ENCODE measurements around the gene ALDH3B2.
"Not testable (repeated sequence)": the region's sequence is repeated elsewhere in the genome, so short reads cannot be mapped to it uniquely, and the experiment has no call there.

ALDH3B2 gene

GRCh38 chr11:67689178-67689577, 14.8 kb upstream of the ALDH3B2 start:
- no peak overlapping the region for H3K4me3 ChIP-seq (ENCODE audit: low read length)
- H3K4me1 ChIP-seq (ENCODE audit: control insufficient read depth, low read length), result peaks cover 34% of the 10 kb centered on the region
- no peaks in the 10 kb centered on the region for H3K9me3 ChIP-seq (ENCODE audit: control insufficient read depth, insufficient read depth, low read length)
- 0 out of 2 replicates have a peak, but pooled peaks cover 3% of the 10 kb centered on the region for H3F3A ChIP-seq (ENCODE audit: control insufficient read depth, insufficient read depth)
- H3K36me3 ChIP-seq (ENCODE audit: control insufficient read depth, low read length), result no peaks in the 10 kb centered on the region
- H3K79me2 ChIP-seq (ENCODE audit: control insufficient read depth, low read length), result no peaks in the 10 kb centered on the region
- TF ChIP-seq CTCF (IDR thresholded peaks at IDR 0.05; ENCODE audit: low read depth, low read length, poor library complexity, severe bottlenecking) (no peak), EZH2phosphoT487 (IDR thresholded peaks at IDR 0.05; ENCODE audit: borderline replicate concordance, low read length) (no peak)
- H3K27ac ChIP-seq (ENCODE audit: low read depth, low read length), result no peak overlapping the region
- H3K27me3 ChIP-seq (ENCODE audit: control insufficient read depth, low read length), result no peaks in the 10 kb centered on the region
- H3K4me2 ChIP-seq (ENCODE audit: low read length), result no peak overlapping the region
- H3K9me2 ChIP-seq (replicated peaks; ENCODE audit: control insufficient read depth, low read length), result no peaks in the 10 kb centered on the region
- H4K20me1 ChIP-seq (ENCODE audit: control insufficient read depth, insufficient read depth, low read depth, low read length), result no peaks in the 10 kb centered on the region

DNA sequence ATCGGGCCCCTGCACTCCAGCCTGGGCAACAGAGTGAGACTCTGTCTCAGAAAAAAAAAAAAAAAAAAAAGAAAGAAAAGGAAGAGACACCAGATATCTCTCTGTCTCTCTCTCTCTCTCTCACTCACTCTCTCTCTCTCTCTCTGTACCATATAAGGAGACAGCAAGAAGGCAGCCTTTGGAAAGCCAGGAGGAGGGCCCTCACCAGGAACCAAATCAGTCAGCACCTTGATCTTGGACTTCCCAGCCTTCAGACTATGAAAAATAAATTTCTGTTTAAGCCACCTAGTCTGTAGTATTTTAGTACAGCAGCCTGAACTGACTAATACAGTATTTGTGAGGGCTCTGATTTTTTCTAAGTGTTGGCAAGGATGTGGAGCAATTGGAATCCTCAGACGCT, 13.6 kb upstream of the ALDH3B2 start:
- Histone ChIP-seq H3K4me2 (ENCODE audit: low read length) (no peak overlapping the region), H3F3A (ENCODE audit: control insufficient read depth, insufficient read depth) (no peaks in the 10 kb centered on the region), H3K9me2 (replicated peaks; ENCODE audit: control insufficient read depth, low read length) (no peaks in the 10 kb centered on the region), H3K79me2 (ENCODE audit: control insufficient read depth, low read length) (no peaks in the 10 kb centered on the region), H3K9me3 (ENCODE audit: control insufficient read depth, insufficient read depth, low read length) (no peaks in the 10 kb centered on the region), H3K4me1 (ENCODE audit: control insufficient read depth, low read length) (peaks cover 34% of the 10 kb centered on the region), H3K36me3 (ENCODE audit: control insufficient read depth, low read length) (no peaks in the 10 kb centered on the region), H4K20me1 (ENCODE audit: control insufficient read depth, insufficient read depth, low read depth, low read length) (no peaks in the 10 kb centered on the region), H3K27me3 (ENCODE audit: control insufficient read depth, low read length) (no peaks in the 10 kb centered on the region), H3K4me3 (ENCODE audit: low read length) (no peak overlapping the region), H3K27ac (ENCODE audit: low read depth, low read length) (no peak overlapping the region)
- TF ChIP-seq CTCF (IDR thresholded peaks at IDR 0.05; ENCODE audit: low read depth, low read length, poor library complexity, severe bottlenecking) (no peak), EZH2phosphoT487 (IDR thresholded peaks at IDR 0.05; ENCODE audit: borderline replicate concordance, low read length) (no peak)

DNA sequence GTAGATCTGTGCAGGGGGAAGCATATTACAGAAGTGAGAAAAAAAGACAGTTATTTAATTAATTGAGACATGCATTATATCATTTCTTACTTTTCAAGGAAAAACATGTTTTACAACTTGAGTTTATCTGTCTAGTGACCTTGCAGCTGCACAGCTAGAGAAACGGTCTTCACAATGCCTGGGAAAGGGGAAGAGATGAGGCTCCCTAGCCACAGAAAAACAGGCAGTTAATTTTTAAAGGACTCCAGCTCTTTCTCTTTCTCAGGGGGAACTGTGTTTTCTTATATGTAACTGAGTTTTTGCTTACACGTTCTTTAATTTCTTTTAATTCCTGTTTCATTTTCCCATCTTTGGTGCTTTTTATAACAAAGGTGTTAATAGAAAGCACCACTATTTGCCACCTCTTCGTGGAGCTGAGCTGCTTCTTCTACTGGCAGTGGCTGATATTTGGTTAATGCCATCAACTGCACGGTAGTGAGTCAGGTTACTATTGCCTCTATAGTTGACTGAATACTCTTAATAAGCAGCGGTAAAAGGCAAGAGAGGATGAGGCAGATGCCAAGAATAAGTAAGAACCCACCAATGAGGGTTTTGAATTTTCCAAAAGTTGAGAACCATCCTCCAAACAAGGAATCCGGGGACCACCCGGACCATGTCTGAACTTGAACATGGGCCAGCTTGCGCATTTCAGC, 11.4 kb upstream of the ALDH3B2 start:
- H3K4me3 ChIP-seq (ENCODE audit: low read length); H3K9me3 ChIP-seq (ENCODE audit: control insufficient read depth, insufficient read depth, low read length); H3K4me2 ChIP-seq (ENCODE audit: low read length); H3K27me3 ChIP-seq (ENCODE audit: control insufficient read depth, low read length); H4K20me1 ChIP-seq (ENCODE audit: control insufficient read depth, insufficient read depth, low read depth, low read length); H3K27ac ChIP-seq (ENCODE audit: low read depth, low read length); H3K9me2 ChIP-seq (replicated peaks; ENCODE audit: control insufficient read depth, low read length); H3K36me3 ChIP-seq (ENCODE audit: control insufficient read depth, low read length); H3K79me2 ChIP-seq (ENCODE audit: control insufficient read depth, low read length); H3F3A ChIP-seq (ENCODE audit: control insufficient read depth, insufficient read depth): not testable (repeated sequence)
- peaks cover 29% of the 10 kb centered on the region for H3K4me1 ChIP-seq (ENCODE audit: control insufficient read depth, low read length)

- not testable (repeated sequence) for H3K27me3 ChIP-seq (ENCODE audit: control insufficient read depth, low read length); H4K20me1 ChIP-seq (ENCODE audit: control insufficient read depth, insufficient read depth, low read depth, low read length); H3K27ac ChIP-seq (ENCODE audit: low read depth, low read length); H3F3A ChIP-seq (ENCODE audit: control insufficient read depth, insufficient read depth); H3K36me3 ChIP-seq (ENCODE audit: control insufficient read depth, low read length); H3K9me2 ChIP-seq (replicated peaks; ENCODE audit: control insufficient read depth, low read length); H3K79me2 ChIP-seq (ENCODE audit: control insufficient read depth, low read length); H3K4me3 ChIP-seq (ENCODE audit: low read length); H3K9me3 ChIP-seq (ENCODE audit: control insufficient read depth, insufficient read depth, low read length); H3K4me2 ChIP-seq (ENCODE audit: low read length)
- peaks cover 19% of the 10 kb centered on the region for H3K4me1 ChIP-seq (ENCODE audit: control insufficient read depth, low read length)
Measured at GRCh38 chr11:67682126-67683034, 8.0 kb upstream of the ALDH3B2 start.

Measured in DOHH2 (cell line).